DOHH2 (cell line): ENCODE measurements around the gene STARD10.

ENCODE experiments used
- EZH2phosphoT487 ChIP-seq: fragments of 200-600 bp; sonication (generic); IDR thresholded peaks from 2 replicates; pipeline ENCODE4 v1.6.1; 2017; ENCODE audit warnings: borderline replicate concordance, mild to moderate bottlenecking, antibody characterized with exemption, low read length, moderate library complexity, mixed read lengths
- TF ChIP-seq, protein P1 (sequence below): fragments of 200-600 bp; sonication (generic); IDR thresholded peaks from one replicate; pipeline ENCODE4 v1.5.1; 2014; ENCODE audit warnings: antibody characterized with exemption, mild to moderate bottlenecking, low read depth, low read length; ENCODE audit not compliant: poor library complexity, severe bottlenecking

DNA sequence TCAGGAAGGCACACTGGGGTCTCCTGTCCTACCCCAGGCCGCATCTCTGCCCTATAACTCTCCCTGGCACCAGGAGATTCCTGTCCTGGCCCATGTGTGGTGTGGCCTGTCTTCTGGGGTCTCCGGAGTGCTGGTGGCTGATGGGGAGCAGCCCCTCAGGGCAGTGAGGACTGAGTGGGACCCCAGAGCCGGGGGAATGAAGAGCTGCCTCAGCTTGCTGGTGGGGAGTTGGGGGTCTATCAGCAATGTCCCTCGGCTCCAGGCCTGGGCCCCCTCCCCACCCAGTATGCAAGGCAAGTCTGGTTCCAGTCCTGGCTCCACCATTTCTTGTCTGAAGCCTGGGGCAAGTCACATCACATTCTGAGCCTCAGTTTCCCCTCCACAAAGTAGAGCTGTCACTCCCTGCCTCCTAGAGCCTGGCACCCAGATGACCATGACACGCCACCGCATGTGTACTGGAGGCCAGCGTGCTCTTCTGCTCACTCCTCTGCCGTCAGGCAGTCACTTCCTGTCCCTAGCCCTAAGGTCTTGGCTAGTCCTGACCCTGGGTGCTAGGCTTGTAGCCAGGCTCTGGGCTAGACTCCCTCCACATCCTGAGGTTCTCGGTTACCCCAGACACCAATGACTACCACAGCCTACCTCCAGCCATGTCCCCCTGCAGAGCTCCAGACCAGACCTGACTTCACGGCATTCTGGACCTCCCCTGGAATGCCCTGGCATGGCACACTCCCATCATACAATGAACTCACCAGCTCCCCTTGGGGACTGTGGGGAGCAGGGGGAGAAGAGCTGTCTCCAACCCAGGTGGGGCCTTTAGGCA, 54.4 kb downstream of the STARD10 start:
- TF ChIP-seq, protein P1, sequence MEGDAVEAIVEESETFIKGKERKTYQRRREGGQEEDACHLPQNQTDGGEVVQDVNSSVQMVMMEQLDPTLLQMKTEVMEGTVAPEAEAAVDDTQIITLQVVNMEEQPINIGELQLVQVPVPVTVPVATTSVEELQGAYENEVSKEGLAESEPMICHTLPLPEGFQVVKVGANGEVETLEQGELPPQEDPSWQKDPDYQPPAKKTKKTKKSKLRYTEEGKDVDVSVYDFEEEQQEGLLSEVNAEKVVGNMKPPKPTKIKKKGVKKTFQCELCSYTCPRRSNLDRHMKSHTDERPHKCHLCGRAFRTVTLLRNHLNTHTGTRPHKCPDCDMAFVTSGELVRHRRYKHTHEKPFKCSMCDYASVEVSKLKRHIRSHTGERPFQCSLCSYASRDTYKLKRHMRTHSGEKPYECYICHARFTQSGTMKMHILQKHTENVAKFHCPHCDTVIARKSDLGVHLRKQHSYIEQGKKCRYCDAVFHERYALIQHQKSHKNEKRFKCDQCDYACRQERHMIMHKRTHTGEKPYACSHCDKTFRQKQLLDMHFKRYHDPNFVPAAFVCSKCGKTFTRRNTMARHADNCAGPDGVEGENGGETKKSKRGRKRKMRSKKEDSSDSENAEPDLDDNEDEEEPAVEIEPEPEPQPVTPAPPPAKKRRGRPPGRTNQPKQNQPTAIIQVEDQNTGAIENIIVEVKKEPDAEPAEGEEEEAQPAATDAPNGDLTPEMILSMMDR: no peak
- no peak for TF ChIP-seq EZH2phosphoT487
